GM18873 (cell line): Measurements from ENCODE around the gene LRBA.

Source experiments
- ATAC-seq: cut with Tn5 transposase; IDR thresholded peaks from one replicate; pipeline ENCODE4 v1.9.1; 2021; ENCODE audit warnings: mild to moderate bottlenecking, moderate library complexity, moderate number of reproducible peaks; ENCODE audit not compliant: unreplicated experiment, low FRiP score

The LRBA gene

GRCh38 chr4:150355858-150356455 is 659.1 kb downstream of the LRBA start:
- ATAC-seq = no peak

- ATAC-seq = no peak
These were observed 659.7 kb downstream of the LRBA start for GRCh38 chr4:150355418-150355817.

- ATAC-seq = no peak
These were observed 660.8 kb downstream of the LRBA start for GRCh38 chr4:150354214-150354796.

- ATAC-seq = no peak
These were observed 667.0 kb downstream of the LRBA start for GRCh38 chr4:150348079-150348478.

GRCh38 chr4:150345207-150345744 is 669.8 kb downstream of the LRBA start:
- no peak for ATAC-seq

GRCh38 chr4:150343796-150344195 is 671.3 kb downstream of the LRBA start:
- no peak for ATAC-seq

GRCh38 chr4:150342945-150343344 is 672.1 kb downstream of the LRBA start:
- ATAC-seq = no peak

GRCh38 chr4:150337734-150338133 is 677.4 kb downstream of the LRBA start:
- ATAC-seq = no peak

- ATAC-seq = no peak
These were observed 678.2 kb downstream of the LRBA start for GRCh38 chr4:150336676-150337412.

- ATAC-seq = no peak
These were observed 682.1 kb downstream of the LRBA start for GRCh38 chr4:150332961-150333360.

- no peak for ATAC-seq
These were observed 683.0 kb downstream of the LRBA start for GRCh38 chr4:150332086-150332485.

GRCh38 chr4:150329373-150329772 is 685.7 kb downstream of the LRBA start:
- ATAC-seq = no peak

GRCh38 chr4:150328496-150328895 is 686.6 kb downstream of the LRBA start:
- ATAC-seq = no peak

- no peak for ATAC-seq
These were observed 687.8 kb downstream of the LRBA start for GRCh38 chr4:150327262-150327780.

- peak; percentile 85 for ATAC-seq
These were observed 689.2 kb downstream of the LRBA start for GRCh38 chr4:150325872-150326271.

- no peak for ATAC-seq
These were observed 691.4 kb downstream of the LRBA start for GRCh38 chr4:150323406-150324325.

GRCh38 chr4:150322646-150323045 is 692.4 kb downstream of the LRBA start:
- no peak for ATAC-seq

GRCh38 chr4:150321113-150321512 is 694.0 kb downstream of the LRBA start:
- no peak for ATAC-seq

- ATAC-seq = no peak
These were observed 696.1 kb downstream of the LRBA start for GRCh38 chr4:150318971-150319370.

GRCh38 chr4:150318527-150318926 is 696.6 kb downstream of the LRBA start:
- ATAC-seq = no peak
